Activated naive CD4-positive, alpha-beta T cell treated with anti-CD3 and anti-CD28 coated beads, Interleukin-2, amount 50 U/mL, for 16 hours (primary cell): ENCODE data around the gene PDCD7.

Experiments used
- DNase-seq: peaks from one replicate; pipeline ENCODE4 v3.0.0-alpha.2; 2020

The PDCD7 gene

DNA sequence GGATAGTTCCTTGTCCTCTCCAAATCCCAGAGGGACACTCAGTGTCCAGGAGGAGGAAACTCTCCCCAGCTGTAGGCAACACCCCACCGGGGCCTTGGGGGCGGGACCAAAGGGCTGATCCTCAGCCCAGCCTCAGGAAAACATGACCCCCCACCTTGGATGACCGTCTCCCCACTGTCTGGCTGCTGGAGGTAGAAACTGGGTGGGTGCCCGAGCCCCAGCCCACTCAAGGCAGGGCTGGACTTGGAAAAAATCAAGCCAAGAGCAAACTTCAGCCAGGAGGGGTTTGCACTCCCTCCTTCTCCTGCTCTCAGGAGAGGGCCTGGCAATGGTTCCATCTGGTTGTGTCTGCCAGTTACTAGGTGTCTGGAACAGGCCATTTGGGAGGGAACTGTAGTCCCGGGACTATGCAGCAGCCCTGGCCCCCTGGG lies 62.2 kb downstream of the PDCD7 start:
- DNase-seq, result no peak

GRCh38 chr15:65069779-65070546 lies 63.6 kb downstream of the PDCD7 start:
- no peak for DNase-seq

GRCh38 chr15:65069179-65069578 lies 64.4 kb downstream of the PDCD7 start:
- DNase-seq, result no peak

GRCh38 chr15:65068403-65068788 lies 65.2 kb downstream of the PDCD7 start:
- no peak for DNase-seq

GRCh38 chr15:65067645-65068402 lies 65.8 kb downstream of the PDCD7 start, which contains the start of gene RASL12:
Gene RASL12, minus strand, starts transcription at chr15:65067991. Its CDS starts 156 bp downstream, at chr15:65067835.
- DNase-seq, result no peak
